WERI-Rb-1 (cell line): ENCODE results near the gene LRRN1.

Experiments
- DNase-seq: peaks from one replicate; pipeline ENCODE4 v3.0.0-alpha.2; 2020
- H3K27ac ChIP-seq: fragments of 250-450 bp; sonication (Bioruptor Pico); 2 replicates; pipeline ENCODE4 v1.5.1; 2020; ENCODE audit warnings: mild to moderate bottlenecking, moderate library complexity
- H3K27me3 ChIP-seq: fragments of 250-450 bp; sonication (Bioruptor Pico); 2 replicates; pipeline ENCODE4 v1.5.1; 2021; ENCODE audit warnings: mild to moderate bottlenecking, low read depth, moderate library complexity; ENCODE audit not compliant: insufficient read depth, severe bottlenecking
- H3K36me3 ChIP-seq: fragments of 250-450 bp; sonication (Bioruptor Pico); 2 replicates; pipeline ENCODE4 v1.5.1; 2020; ENCODE audit warnings: mild to moderate bottlenecking, moderate library complexity
- H3K4me3 ChIP-seq: 2 replicates; pipeline ENCODE4 v1.5.1; 2011; ENCODE audit warnings: low read depth, mild to moderate bottlenecking, control low read depth, low read length
- H3K9me3 ChIP-seq: fragments of 250-450 bp; sonication (Bioruptor Pico); 2 replicates; pipeline ENCODE4 v1.5.1; 2021; ENCODE audit warnings: mild to moderate bottlenecking, moderate library complexity; ENCODE audit not compliant: severe bottlenecking
- TF ChIP-seq, protein P1 (sequence below): IDR thresholded peaks from 2 replicates; pipeline ENCODE4 v1.5.1; 2011; ENCODE audit warnings: low read depth, mild to moderate bottlenecking, control low read depth, inconsistent platforms, low read length

LRRN1 gene

DNA sequence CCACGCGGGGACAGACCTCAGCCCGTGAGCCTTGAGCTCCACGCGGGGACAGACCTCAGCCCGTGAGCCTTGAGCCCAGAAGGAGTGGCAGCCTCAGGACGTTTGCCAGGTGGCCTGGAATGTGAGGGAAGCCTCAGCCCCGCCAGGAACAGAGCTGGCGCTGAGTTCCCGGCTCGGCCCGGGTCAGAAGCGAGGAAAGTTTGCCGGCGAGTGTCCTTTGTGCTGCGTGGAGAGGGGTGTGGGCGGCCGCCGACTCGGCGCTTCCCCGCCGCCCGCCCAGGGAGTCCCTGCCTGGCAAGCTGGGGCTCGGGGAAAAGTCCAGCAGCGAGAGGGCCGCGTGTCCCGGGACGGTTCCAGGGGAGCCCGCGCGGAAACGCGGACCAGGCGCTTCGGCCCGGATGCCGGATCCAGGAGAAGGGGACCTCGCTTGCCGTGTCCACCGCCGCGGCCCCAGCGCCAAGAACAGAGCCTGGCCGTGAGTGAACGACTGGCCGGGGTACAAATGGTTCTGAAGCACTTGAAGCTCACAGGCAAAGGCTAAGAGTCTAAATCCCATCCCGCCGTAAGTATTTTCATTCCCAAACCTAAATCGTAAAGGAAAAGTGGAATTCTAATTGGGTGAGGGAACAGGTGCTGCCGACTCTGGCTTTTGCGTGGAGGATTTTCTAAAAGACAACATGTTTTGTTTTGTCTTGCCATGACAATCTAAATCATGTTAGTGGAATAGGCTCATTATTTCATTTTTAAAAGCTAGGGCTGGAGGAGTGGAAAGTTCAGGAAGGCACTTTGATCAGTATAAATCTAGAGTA lies 1.7 kb downstream of the LRRN1 start:
- Histone ChIP-seq H3K27ac (no peak overlapping the region), H3K9me3 (no peaks in the 10 kb centered on the region), H3K27me3 (no peaks in the 10 kb centered on the region), H3K4me3 (no peak overlapping the region), H3K36me3 (no peaks in the 10 kb centered on the region)
- DNase-seq: no peak
- TF ChIP-seq, protein P1, sequence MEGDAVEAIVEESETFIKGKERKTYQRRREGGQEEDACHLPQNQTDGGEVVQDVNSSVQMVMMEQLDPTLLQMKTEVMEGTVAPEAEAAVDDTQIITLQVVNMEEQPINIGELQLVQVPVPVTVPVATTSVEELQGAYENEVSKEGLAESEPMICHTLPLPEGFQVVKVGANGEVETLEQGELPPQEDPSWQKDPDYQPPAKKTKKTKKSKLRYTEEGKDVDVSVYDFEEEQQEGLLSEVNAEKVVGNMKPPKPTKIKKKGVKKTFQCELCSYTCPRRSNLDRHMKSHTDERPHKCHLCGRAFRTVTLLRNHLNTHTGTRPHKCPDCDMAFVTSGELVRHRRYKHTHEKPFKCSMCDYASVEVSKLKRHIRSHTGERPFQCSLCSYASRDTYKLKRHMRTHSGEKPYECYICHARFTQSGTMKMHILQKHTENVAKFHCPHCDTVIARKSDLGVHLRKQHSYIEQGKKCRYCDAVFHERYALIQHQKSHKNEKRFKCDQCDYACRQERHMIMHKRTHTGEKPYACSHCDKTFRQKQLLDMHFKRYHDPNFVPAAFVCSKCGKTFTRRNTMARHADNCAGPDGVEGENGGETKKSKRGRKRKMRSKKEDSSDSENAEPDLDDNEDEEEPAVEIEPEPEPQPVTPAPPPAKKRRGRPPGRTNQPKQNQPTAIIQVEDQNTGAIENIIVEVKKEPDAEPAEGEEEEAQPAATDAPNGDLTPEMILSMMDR: no peak

DNA sequence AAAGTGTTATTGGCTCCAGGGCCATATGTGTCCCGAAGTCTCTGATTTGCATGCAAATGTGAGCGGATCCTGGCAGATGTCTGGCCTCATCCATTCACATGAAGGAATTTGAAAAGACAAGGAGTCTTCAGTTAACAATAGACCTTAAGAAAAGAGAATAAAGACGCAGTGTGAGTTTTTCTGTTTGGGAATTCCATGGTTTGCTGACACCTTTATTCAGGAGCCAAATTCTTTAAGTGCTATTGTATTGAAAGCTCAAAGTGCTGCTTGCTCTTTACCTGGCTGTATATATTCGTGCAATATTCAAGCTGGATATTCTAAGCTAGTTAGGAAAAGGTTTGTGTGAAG lies 2.2 kb downstream of the LRRN1 start:
- H3K27me3 ChIP-seq: no peaks in the 10 kb centered on the region
- no peak for DNase-seq
- H3K4me3 ChIP-seq: no peak overlapping the region
- TF ChIP-seq, protein P1: no peak
- no peaks in the 10 kb centered on the region for H3K36me3 ChIP-seq
- no peaks in the 10 kb centered on the region for H3K9me3 ChIP-seq
- H3K27ac ChIP-seq: no peak overlapping the region

DNA sequence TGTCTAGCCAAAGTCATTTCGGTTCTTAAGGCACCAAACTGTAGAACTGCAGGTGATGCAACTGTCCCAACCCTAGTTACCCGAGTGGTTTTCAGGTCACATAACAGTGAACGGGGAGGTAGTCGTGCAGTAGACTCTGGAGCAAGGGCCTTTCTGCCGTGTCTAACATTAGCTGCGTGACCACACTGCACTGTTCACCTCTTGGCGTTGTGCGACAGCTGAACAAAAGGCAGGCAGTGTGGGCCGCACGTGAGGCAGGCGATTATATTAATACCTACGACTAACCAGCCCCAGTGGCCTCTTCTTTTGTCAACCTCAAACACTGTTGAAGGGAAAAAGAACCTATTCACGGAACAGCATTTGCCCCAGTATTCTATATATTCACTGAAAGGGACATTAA lies 2.8 kb downstream of the LRRN1 start:
- no peak for DNase-seq
- TF ChIP-seq, protein P1: no peak
- H3K9me3 ChIP-seq: no peaks in the 10 kb centered on the region
- H3K36me3 ChIP-seq: no peaks in the 10 kb centered on the region
- H3K27me3 ChIP-seq: no peaks in the 10 kb centered on the region
- no peak overlapping the region for H3K4me3 ChIP-seq
- H3K27ac ChIP-seq: no peak overlapping the region

DNA sequence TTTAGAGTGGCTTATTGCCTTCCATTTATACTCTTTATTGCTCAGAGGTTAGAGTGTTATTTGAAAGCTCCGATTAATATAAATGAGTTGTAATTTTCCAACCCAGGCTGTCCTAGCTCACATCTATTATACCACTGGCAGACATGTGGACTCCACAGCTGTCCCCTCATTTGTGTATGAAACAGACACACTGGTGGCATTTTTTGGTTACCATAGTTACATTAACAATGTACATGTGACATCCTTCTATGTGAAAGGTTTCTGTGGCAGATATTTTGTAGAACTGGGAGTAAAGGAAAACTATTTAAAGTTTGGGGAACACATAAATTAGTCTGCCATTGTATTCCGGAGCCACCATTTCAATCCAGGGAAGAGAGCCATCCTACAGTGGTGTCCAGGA lies 5.3 kb downstream of the LRRN1 start:
- no peaks in the 10 kb centered on the region for H3K36me3 ChIP-seq
- no peaks in the 10 kb centered on the region for H3K27me3 ChIP-seq
- no peak for DNase-seq
- H3K9me3 ChIP-seq: no peaks in the 10 kb centered on the region
- TF ChIP-seq, protein P1: no peak
- H3K4me3 ChIP-seq: no peak overlapping the region
- no peak overlapping the region for H3K27ac ChIP-seq

DNA sequence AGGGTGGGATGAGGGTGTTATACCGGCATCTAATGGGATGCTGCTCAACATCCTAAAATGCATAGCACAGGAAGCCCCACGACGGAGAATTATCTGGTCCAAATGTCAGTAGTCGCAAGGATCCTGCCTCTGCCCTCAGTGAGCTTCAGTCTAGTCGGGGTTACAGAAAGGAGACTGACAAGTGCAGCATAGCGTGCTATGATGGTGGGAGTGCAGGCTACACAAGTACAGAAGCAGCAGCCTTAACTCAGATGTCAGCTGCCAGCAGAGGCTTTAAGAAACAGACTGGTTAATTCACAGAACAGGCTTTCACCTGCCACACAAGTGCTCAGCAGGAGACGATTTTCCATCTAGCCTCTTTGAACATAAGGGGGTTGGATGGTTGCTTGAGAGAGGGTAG lies 6.9 kb downstream of the LRRN1 start:
- Histone ChIP-seq H3K27me3 (no peaks in the 10 kb centered on the region), H3K36me3 (no peaks in the 10 kb centered on the region), H3K27ac (no peak overlapping the region), H3K4me3 (no peak overlapping the region), H3K9me3 (no peaks in the 10 kb centered on the region)
- DNase-seq: no peak
- TF ChIP-seq, protein P1: no peak

DNA sequence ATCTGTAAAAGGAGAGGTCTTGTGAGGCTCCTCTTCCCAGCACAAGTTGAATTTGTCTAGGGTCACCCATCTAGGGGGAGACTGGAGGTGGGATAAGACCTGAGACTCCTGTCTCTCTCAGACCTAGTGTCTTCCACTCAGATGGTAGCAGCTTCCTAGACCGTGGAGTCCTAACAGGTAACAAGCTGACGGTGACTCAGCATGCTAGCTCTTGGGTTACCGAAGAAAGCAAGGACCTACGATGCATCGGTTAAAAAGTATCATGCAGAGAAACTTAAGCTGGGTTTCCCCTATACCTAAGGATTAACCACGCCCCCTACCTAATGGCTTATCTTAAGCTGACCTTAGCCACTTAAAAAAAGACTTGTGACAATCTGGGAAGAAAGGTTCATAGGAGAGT lies 7.6 kb downstream of the LRRN1 start:
- DNase-seq: peak; percentile 15
- H3K36me3 ChIP-seq: no peaks in the 10 kb centered on the region
- TF ChIP-seq, protein P1: no peak
- no peak overlapping the region for H3K27ac ChIP-seq
- no peak overlapping the region for H3K4me3 ChIP-seq
- no peaks in the 10 kb centered on the region for H3K27me3 ChIP-seq
- H3K9me3 ChIP-seq: no peaks in the 10 kb centered on the region
